Upper lobe of right lung (tissue), 1 donor: ENCODE measurements around the gene RNPS1. TPM values are rescaled to one million over a fixed set of nuclear protein-coding genes. Genes with fewer than 3 reads are reported as not detected.

Experiments used
- ATAC-seq: fragments of 200-7000 bp; cut with Tn5 transposase; one replicate; pipeline ENCODE4 v1.9.1; 2020; ENCODE audit warnings: mild to moderate bottlenecking, moderate library complexity
- DNase-seq: peaks from one replicate; pipeline ENCODE4 v3.0.0-alpha.2; 2020
- H3K27ac ChIP-seq: fragments of 200-600 bp; one replicate; pipeline ENCODE4 v1.8.0; 2022
- H3K27me3 ChIP-seq: fragments of 200-600 bp; one replicate; pipeline ENCODE4 v1.8.0; 2022; ENCODE audit warnings: mild to moderate bottlenecking
- H3K36me3 ChIP-seq: fragments of 200-600 bp; one replicate; pipeline ENCODE4 v1.8.0; 2022
- H3K4me1 ChIP-seq: fragments of 200-600 bp; one replicate; pipeline ENCODE4 v1.8.0; 2022
- H3K4me3 ChIP-seq: fragments of 200-600 bp; one replicate; pipeline ENCODE4 v1.8.0; 2022; ENCODE audit warnings: mild to moderate bottlenecking
- H3K9me3 ChIP-seq: fragments of 200-600 bp; one replicate; pipeline ENCODE4 v1.8.0; 2022
- CTCF ChIP-seq: fragments of 200-600 bp; IDR thresholded peaks from one replicate; pipeline ENCODE4 v1.8.0; 2022; ENCODE audit warnings: antibody characterized with exemption
- intact Hi-C: fragments of 100-400 bp; cut with DNase I; formaldehyde crosslinking; loops from one replicate; pipeline ENCODE4 v1.11.0; 2022
- total RNA-seq: library from RNA; stranded (reverse); fragmentation: NEBNext Ultra II Directional; extraction: Animal tissue kit (Norgen Biotek cat#: 25700); gene quantifications from one replicate; pipeline ENCODE4 v1.2.1, GENCODE V29; 2021
- donor health status: DM: no; HTN: yes; CAD: no; lungs with severe emphysema.

RNPS1 gene
- total RNA-seq, 1 donor from 2014 or later, result 116 TPM

DNA sequence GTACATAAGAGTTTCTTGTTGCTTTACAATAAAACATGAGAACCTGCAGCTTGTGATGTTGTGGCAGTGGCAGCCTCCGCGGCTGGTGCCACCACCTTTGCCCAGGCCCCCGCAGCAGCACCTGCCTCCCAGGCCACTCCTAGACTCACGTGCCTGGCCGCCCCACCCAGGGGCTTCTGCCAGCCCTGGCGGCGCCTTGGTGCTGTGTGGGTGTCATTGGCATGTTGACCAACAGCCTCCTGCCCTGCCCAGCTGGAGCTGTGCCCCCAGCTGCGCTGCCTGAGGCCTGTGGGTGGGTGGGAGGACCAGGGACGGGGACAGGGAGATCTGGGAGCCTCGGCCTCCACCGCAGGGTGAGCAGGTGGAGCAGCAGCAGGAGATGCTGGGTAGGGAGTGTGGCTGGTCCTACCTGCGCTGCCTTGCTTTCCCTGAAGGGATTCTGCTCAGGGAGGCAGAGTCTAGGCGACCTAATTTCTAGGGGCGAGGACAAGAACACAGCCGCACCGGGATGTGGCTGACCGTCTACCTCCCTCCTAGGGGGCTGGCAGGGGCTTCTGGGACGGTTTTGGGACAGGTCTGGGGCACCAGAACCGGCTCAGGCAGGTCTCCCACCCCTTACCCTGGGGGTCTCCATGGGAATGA is 32.1 kb downstream of the RNPS1 start:
- H3K4me1 ChIP-seq, result peaks cover 17% of the 10 kb centered on the region
- no peak overlapping the region for H3K4me3 ChIP-seq
- no peak overlapping the region for H3K27ac ChIP-seq
- DNase-seq, result no peak
- H3K27me3 ChIP-seq, result peaks cover 24% of the 10 kb centered on the region
- intact Hi-C loops, result no loop called here
- no peak for ATAC-seq
- no peak for TF ChIP-seq CTCF
- H3K9me3 ChIP-seq, result no peaks in the 10 kb centered on the region
- H3K36me3 ChIP-seq, result peaks cover 45% of the 10 kb centered on the region

DNA sequence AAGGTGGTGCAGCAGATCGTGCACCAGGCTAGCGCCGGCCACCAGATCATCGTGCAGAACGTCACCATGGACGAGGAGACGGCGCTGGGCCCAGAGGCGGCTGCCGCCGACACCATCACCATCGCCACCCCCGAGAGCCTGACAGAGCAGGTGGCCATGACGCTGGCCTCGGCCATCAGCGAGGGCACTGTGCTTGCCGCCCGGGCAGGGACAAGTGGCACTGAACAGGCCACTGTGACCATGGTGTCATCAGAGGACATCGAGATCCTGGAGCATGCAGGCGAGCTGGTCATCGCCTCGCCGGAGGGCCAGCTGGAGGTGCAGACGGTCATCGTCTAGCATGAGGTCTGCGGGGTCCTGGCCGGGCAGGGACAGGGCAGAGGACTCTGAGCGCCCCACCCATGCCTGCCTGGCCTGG is 32.7 kb downstream of the RNPS1 start:
- Histone ChIP-seq H3K27me3 (peaks cover 24% of the 10 kb centered on the region), H3K4me1 (peaks cover 17% of the 10 kb centered on the region), H3K36me3 (peaks cover 47% of the 10 kb centered on the region), H3K27ac (no peak overlapping the region), H3K9me3 (no peaks in the 10 kb centered on the region), H3K4me3 (no peak overlapping the region)
- ATAC-seq (no peak), DNase-seq (no peak)
- TF ChIP-seq CTCF, result no peak
- intact Hi-C loops, result no loop called here

- ATAC-seq, result no peak
- intact Hi-C loops, result no loop called here
- no peak overlapping the region for H3K27ac ChIP-seq
- no peak for DNase-seq
- TF ChIP-seq CTCF, result no peak
- peaks cover 51% of the 10 kb centered on the region for H3K36me3 ChIP-seq
- H3K27me3 ChIP-seq, result peaks cover 24% of the 10 kb centered on the region
- H3K9me3 ChIP-seq, result no peaks in the 10 kb centered on the region
- H3K4me1 ChIP-seq, result peaks cover 17% of the 10 kb centered on the region
- H3K4me3 ChIP-seq, result no peak overlapping the region
Observed at GRCh38 chr16:2234813-2235170, 33.1 kb downstream of the RNPS1 start.

DNA sequence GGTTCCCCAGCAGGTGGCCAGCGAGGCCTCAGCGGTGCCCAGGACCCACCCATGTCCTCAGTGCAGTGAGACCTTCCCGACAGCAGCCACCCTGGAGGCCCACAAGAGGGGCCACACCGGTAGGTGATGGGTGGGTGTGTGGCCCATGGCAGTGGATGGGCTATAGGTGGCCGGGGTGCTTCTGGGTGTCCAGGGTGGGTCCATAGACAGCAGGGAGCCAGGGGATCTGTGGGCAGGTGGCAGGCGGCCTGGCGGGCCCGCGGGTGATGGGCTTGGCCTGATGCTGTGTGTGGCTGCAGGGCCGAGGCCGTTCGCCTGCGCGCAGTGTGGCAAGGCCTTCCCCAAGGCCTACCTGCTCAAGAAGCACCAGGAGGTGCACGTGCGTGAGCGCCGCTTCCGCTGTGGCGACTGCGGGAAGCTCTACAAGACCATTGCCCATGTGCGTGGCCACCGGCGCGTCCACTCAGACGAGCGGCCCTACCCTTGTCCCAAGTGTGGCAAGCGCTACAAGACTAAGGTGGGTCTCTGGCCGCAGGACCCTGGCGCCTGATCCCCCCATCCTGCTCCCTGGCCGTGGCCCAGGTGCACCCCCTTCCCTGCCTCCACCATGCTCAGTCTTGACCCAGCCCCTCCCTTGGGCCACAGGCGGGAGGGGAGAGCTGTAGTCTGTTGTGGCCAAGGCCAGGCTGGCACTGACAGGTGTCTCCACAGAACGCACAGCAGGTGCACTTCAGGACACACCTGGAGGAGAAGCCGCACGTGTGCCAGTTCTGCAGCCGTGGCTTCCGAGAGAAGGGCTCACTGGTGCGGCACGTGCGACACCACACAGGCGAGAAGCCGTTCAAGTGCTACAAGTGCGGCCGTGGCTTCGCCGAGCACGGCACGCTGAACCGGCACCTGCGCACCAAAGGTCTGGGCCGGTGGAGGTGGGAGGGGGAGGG is 33.8 kb downstream of the RNPS1 start:
- peaks cover 17% of the 10 kb centered on the region for H3K4me1 ChIP-seq
- no peak overlapping the region for H3K4me3 ChIP-seq
- intact Hi-C loops, result no loop called here
- H3K27ac ChIP-seq, result no peak overlapping the region
- no peak for ATAC-seq
- H3K9me3 ChIP-seq, result no peaks in the 10 kb centered on the region
- TF ChIP-seq CTCF, result no peak
- no peak for DNase-seq
- peaks cover 58% of the 10 kb centered on the region for H3K36me3 ChIP-seq
- peaks cover 24% of the 10 kb centered on the region for H3K27me3 ChIP-seq

DNA sequence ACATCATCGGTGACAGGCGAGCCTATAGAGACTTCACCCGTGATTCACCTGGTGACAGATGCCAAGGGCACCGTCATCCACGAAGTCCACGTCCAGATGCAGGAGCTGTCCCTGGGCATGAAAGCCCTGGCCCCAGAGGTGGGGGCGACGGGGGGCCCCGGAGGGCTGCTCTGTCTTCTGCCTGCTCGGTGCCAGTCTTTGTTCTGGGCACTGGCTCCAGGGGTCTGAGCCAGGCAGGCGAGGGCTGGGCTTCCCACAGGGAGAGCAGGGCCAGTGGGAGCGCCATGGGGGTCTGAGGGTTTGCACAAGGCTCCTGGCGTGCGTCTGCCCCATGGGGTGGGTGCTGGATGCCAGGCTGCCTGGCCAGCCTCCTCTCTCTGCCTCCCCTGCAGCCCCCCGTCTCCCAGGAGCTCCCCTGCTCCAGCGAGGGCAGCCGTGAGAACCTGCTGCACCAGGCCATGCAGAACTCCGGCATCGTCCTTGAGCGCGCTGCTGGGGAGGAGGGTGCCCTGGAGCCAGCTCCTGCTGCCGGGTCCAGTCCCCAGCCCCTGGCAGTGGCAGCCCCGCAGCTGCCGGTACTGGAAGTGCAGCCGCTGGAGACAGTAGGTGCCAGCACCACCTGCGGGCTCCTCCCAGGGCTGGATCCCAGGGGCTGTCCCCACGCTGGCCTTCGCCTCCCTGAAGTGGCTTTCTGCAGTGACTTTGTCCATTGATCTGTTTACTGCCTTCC is 34.7 kb downstream of the RNPS1 start:
- H3K27ac ChIP-seq, result no peak overlapping the region
- peaks cover 67% of the 10 kb centered on the region for H3K36me3 ChIP-seq
- no peaks in the 10 kb centered on the region for H3K9me3 ChIP-seq
- intact Hi-C loops, result no loop called here
- TF ChIP-seq CTCF, result no peak
- no peak for ATAC-seq
- H3K27me3 ChIP-seq, result peaks cover 24% of the 10 kb centered on the region
- peaks cover 17% of the 10 kb centered on the region for H3K4me1 ChIP-seq
- H3K4me3 ChIP-seq, result no peak overlapping the region
- DNase-seq, result no peak
